Activated T-helper 1 cell treated with anti-CD3 and anti-CD28 coated beads, Interleukin-12 subunit alpha, Interleukin-12 subunit beta, Interleukin-2, Interleukin-4 antibody, amounts not matched to agents 30 ng/mL and 10 ng/mL and 1 ng/mL, durations not matched to agents 14 hours and 24 hours and 36 hours (primary cell): Measurements from ENCODE around the gene COL4A4. TPM values are rescaled to one million over a fixed set of nuclear protein-coding genes. Genes with fewer than 3 reads are reported as not detected.

ENCODE experiments used
- DNase-seq: peaks from one replicate; pipeline ENCODE4 v3.0.0; 2021; ENCODE audit warnings: low spot score
- H3K27ac Mint-ChIP-seq: one replicate; pipeline ENCODE4 v1.8.0; 2021; ENCODE audit warnings: mild to moderate bottlenecking, mixed read lengths
- H3K27me3 Mint-ChIP-seq: one replicate; pipeline ENCODE4 v1.8.0; 2022; ENCODE audit warnings: mild to moderate bottlenecking, moderate library complexity, mixed read lengths; ENCODE audit not compliant: insufficient read depth
- H3K36me3 Mint-ChIP-seq: one replicate; pipeline ENCODE4 v1.8.0; 2021; ENCODE audit warnings: low read depth, mixed read lengths
- H3K4me1 Mint-ChIP-seq: one replicate; pipeline ENCODE4 v1.8.0; 2021; ENCODE audit warnings: low read depth, mixed read lengths
- H3K4me3 Mint-ChIP-seq: one replicate; pipeline ENCODE4 v1.8.0; 2021; ENCODE audit warnings: mild to moderate bottlenecking, moderate library complexity, mixed read lengths
- H3K9me3 Mint-ChIP-seq: one replicate; pipeline ENCODE4 v1.8.0; 2021; ENCODE audit warnings: mixed read lengths
- intact Hi-C: fragments of 100-400 bp; cut with micrococcal nuclease; formaldehyde crosslinking; loops from one replicate; pipeline ENCODE4 v1.15.1; 2024
- total RNA-seq: library from RNA; stranded (reverse); gene quantifications from 2 replicates; pipeline ENCODE4 v1.2.3, GENCODE V29; 2022

The COL4A4 gene
- total RNA-seq, 1 donor from 2014 or later = not detected

DNA sequence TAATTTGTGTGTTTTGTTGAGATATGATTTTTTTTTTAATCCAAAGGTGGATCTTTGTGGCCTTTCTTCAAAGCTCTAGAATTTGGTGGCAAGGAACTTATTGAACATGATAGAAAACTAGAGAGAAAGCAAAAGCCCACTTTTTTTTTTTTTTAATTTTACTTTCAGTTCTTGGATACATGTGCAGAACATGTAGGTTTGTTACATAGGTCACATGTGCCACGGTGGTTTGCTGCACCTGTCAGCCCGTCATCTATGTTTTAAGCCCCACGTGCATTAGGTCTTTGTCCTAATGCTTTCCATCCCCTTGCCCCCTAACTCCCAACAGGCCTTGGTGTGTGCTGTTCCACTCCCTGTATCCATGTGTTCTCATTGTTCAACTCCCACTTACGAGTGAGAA lies 192.2 kb downstream of the COL4A4 start:
- H3K27me3 Mint-ChIP-seq = no peaks in the 10 kb centered on the region
- peaks cover 36% of the 10 kb centered on the region for H3K4me1 Mint-ChIP-seq
- no peaks in the 10 kb centered on the region for H3K9me3 Mint-ChIP-seq
- intact Hi-C loops = no loop called here
- H3K27ac Mint-ChIP-seq = peak overlapping the region; percentile 50
- H3K4me3 Mint-ChIP-seq = no peak overlapping the region
- DNase-seq = no peak
- peaks cover 14% of the 10 kb centered on the region for H3K36me3 Mint-ChIP-seq

DNA sequence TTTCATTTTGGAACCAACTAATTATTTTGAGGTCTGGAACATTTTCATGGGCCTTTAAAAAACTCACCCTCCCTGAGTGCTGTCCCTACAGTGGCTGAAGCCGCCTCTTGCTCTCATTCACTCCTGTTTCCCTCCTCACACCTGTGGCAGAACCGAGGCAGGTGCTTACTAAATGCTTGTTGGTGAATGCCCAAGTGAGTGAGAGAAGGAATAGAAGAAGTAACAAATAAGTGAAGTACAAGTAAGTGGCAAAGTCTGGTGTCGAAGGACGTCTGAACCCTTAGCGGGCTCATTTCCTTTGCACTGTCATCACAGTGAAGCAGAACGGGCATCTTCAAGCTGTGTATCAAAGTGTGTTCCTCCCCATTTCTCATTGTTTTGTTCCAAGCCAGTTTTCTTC lies 192.9 kb downstream of the COL4A4 start:
- no peak overlapping the region for H3K27ac Mint-ChIP-seq
- intact Hi-C loops = no loop called here

DNA sequence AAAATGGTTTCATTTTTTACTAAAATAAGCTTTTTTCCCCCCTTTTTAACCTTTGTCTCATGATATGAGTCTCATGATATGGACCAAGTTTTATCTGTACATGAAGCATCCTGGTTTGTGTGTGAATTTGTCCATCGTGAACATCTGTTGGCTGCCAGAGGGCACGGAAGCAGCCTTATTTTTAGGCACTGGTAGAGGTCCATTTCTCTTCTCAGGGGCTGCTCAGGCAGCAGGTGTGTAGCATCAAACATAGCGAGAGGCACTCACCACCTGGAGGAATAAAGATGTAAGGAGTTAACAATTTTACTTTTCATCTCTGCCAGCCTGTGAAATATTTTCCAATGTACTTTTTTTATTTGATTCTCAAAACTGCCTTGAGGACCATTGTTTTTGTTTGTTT lies 193.6 kb downstream of the COL4A4 start:
- Mint-ChIP-seq H3K27me3 (no peaks in the 10 kb centered on the region), H3K27ac (no peak overlapping the region), H3K4me3 (peak overlapping the region; percentile 67), H3K9me3 (no peaks in the 10 kb centered on the region), H3K4me1 (peaks cover 36% of the 10 kb centered on the region), H3K36me3 (peaks cover 14% of the 10 kb centered on the region)
- DNase-seq = no peak
- intact Hi-C loops = no loop called here

More for the DNA sequence above, 192.9 kb downstream of the COL4A4 start:
- Mint-ChIP-seq H3K4me1 (peaks cover 36% of the 10 kb centered on the region), H3K4me3 (peak overlapping the region; percentile 67), H3K27me3 (no peaks in the 10 kb centered on the region), H3K36me3 (peaks cover 14% of the 10 kb centered on the region), H3K9me3 (no peaks in the 10 kb centered on the region)
- no peak for DNase-seq

DNA sequence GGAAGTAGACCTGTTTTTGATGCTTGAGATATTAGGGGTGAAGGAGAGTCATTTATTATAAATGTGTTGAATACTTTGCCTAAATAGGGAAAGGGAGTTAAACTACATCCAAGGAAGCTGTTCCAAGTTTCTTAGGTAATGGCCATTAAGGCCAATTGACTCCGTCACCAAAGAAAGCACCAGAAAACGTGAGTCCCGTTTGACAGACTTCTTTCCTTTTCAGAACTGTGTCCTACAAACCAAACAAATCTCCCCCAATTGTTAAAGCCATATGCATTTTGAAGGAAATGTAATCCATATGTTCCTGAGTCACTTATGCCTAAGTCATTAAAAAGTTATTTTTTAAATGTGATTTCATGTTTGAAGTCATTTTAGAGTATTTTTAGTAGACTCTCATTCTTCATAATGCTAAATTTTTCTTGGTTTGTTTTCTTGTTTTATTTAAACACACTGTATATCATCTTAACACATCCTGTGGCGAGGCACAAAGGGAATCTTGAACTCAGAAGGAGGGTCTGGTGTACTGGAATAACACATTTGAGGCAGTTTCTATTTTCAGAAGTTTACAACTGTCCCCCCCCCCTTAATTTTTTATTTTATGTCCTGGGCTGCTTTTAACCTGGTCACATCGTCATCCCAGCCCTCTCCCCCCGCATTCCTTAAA lies 194.5 kb downstream of the COL4A4 start:
- DNase-seq = no peak
- peaks cover 36% of the 10 kb centered on the region for H3K4me1 Mint-ChIP-seq
- peaks cover 12% of the 10 kb centered on the region for H3K36me3 Mint-ChIP-seq
- H3K9me3 Mint-ChIP-seq = no peaks in the 10 kb centered on the region
- H3K27me3 Mint-ChIP-seq = no peaks in the 10 kb centered on the region
- intact Hi-C loops = no loop called here
- no peak overlapping the region for H3K27ac Mint-ChIP-seq
- no peak overlapping the region for H3K4me3 Mint-ChIP-seq

DNA sequence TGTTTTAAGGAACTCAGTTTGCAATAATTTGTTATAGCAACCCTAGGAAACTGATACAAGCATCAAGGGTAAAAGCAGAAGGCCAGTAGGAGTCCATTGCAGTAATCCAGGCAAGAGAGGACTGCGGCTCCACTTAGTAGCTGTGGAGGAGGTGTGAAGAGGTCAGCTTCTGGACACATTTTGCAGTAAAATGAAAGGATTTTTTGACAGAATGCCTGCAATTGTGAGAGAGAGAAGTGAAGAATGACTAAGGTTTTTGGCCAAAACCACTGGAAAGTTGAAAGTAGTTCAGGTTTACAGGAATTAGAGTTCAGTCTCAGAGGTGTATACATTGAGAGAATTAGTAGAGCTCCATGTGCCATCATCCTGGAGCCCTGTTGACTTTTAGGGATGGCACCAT lies 198.6 kb downstream of the COL4A4 start:
- H3K27me3 Mint-ChIP-seq = no peaks in the 10 kb centered on the region
- H3K36me3 Mint-ChIP-seq = peaks cover 2% of the 10 kb centered on the region
- peaks cover 10% of the 10 kb centered on the region for H3K4me1 Mint-ChIP-seq
- no peak overlapping the region for H3K27ac Mint-ChIP-seq
- DNase-seq = no peak
- intact Hi-C loops = no loop called here
- no peaks in the 10 kb centered on the region for H3K9me3 Mint-ChIP-seq
- H3K4me3 Mint-ChIP-seq = no peak overlapping the region

DNA sequence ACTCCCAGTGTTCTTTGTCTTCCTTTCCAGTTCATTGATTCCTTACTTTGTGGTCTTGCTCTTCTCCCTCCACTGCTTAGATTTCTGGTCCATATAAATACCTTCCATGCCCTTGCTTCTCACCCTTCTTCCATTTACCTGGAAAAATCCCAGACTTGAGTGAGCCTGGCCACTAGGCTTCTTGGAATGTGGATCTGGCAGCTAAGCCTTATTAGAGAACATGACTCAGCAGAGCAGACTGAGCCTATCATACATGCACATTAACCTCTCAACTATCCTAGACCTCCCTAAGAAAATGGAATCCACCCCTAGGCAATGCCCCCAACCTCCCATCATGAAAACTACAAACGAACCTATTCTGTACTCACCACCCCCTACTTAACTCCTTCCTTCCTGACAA lies 200.5 kb downstream of the COL4A4 start:
- no peaks in the 10 kb centered on the region for H3K27me3 Mint-ChIP-seq
- no peak overlapping the region for H3K4me3 Mint-ChIP-seq
- no peak overlapping the region for H3K27ac Mint-ChIP-seq
- DNase-seq = no peak
- no peaks in the 10 kb centered on the region for H3K4me1 Mint-ChIP-seq
- intact Hi-C loops = no loop called here
- H3K9me3 Mint-ChIP-seq = no peaks in the 10 kb centered on the region
- no peaks in the 10 kb centered on the region for H3K36me3 Mint-ChIP-seq

DNA sequence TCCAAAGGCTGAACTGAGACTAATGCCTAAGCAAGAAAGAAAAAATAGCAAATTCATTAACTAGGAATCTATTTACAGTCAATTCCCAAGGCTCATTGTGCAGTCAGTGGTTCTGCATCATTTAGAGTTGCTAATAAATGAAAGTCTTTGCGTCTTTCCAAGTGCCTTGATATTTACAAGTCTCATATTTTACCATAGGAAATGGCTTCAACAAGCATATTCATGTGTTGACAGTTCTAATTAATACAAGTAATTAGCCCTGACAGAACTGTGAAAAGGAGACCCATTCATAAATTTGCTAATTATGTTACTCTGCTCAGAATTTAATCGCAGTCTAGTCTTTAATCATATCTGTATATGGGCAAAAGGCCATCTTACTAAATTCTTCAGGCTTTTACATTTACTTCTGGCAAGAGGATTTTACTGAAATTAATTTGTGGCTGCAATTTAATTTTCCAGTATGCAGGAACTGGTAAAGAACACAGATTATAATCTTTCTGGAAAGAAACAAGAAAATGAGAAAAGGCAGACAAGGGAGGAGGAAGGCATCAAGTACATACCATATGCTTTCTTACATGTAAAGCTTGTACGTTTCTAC lies 201.7 kb downstream of the COL4A4 start:
- Mint-ChIP-seq H3K4me3 (no peak overlapping the region), H3K4me1 (no peaks in the 10 kb centered on the region), H3K27me3 (no peaks in the 10 kb centered on the region), H3K36me3 (no peaks in the 10 kb centered on the region), H3K27ac (no peak overlapping the region), H3K9me3 (no peaks in the 10 kb centered on the region)
- DNase-seq = no peak
- intact Hi-C loops = no loop called here

DNA sequence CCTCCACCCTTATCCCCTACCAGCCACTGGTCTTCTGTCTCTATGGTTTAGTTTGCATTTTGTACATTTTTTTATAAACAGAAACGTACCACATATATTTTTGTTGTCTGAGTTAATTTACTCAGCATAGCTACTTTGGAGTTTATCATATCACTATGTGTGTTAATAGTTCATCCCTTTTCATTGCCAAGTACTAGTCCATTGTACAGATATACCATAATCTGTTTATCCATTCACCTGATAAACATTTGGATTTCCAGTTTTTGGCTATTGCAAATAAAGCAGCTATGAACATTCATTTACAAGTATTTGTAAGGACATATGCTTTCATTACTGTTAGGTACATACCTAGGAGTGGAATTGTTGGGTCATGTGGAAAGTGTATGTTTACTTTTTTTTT lies 204.6 kb downstream of the COL4A4 start:
- Mint-ChIP-seq H3K36me3 (no peaks in the 10 kb centered on the region), H3K4me3 (no peak overlapping the region), H3K27ac (no peak overlapping the region), H3K9me3 (no peaks in the 10 kb centered on the region), H3K27me3 (no peaks in the 10 kb centered on the region), H3K4me1 (no peaks in the 10 kb centered on the region)
- intact Hi-C loops = no loop called here
- DNase-seq = no peak

DNA sequence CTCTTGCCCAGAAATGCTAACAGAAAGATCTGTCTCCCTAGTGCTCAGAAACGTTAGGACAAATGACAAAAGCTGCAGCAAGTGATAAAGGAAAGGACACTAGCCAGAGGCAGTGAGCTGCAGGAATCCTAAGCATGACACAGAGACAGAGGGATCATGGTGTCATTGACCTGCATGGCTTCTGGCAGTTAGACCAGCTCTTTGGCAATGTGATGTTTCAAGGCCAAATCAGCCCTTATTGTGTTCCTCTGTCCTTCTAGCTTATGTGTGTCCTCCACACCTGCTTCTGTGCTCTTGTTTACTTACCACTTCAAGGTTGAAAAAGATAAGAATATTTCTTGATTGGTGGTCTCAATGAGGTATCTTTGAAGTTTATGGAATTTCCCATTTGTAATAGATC lies 207.3 kb downstream of the COL4A4 start:
- Mint-ChIP-seq H3K9me3 (peaks cover 3% of the 10 kb centered on the region), H3K27ac (no peak overlapping the region), H3K4me3 (no peak overlapping the region), H3K36me3 (peaks cover 3% of the 10 kb centered on the region), H3K27me3 (no peaks in the 10 kb centered on the region), H3K4me1 (peaks cover 7% of the 10 kb centered on the region)
- intact Hi-C loops = no loop called here
- DNase-seq = no peak

DNA sequence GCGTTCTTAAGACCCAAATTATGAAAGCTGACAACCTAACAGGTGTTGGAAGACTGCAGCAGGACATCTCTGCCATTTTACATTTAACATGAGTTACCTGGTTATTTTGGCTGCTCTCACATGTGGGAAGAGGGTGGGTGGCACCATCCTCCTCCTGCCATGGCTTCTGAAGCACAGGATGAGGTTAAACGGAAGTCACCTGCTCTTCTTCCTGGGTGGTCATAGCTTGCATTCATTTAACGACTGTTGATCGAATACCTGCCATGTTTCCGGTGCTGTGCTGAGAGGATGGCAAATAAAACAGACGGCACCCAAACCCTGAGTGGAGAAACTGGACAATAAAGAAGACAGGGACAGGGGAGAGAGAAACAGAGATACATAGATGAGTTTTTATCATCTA lies 210.2 kb downstream of the COL4A4 start:
- Mint-ChIP-seq H3K27me3 (no peaks in the 10 kb centered on the region), H3K36me3 (peaks cover 3% of the 10 kb centered on the region), H3K4me1 (peaks cover 7% of the 10 kb centered on the region), H3K4me3 (no peak overlapping the region), H3K27ac (no peak overlapping the region), H3K9me3 (peaks cover 3% of the 10 kb centered on the region)
- intact Hi-C loops = no loop called here
- no peak for DNase-seq

DNA sequence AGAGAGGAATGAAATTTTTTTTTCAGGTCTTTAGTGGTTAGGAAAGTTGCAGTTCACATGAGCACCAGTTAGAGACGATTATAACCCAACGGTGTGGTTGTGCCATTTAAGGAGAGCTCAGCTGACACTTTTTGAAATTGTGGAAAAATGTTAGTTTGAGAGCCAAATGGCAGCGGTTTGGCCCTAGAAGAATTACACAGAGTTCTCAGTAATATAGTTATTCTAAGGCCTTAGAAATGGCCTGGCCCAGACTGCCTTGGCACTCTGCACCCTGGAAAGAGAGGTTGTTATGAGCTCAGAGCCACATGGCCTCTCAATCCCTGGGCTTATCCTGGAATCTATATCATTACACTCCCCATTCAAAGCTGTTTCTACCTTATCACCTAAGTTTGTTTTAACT lies 210.8 kb downstream of the COL4A4 start:
- H3K27ac Mint-ChIP-seq = no peak overlapping the region
- peaks cover 7% of the 10 kb centered on the region for H3K4me1 Mint-ChIP-seq
- H3K9me3 Mint-ChIP-seq = peaks cover 3% of the 10 kb centered on the region
- H3K27me3 Mint-ChIP-seq = no peaks in the 10 kb centered on the region
- DNase-seq = no peak
- intact Hi-C loops = no loop called here
- no peak overlapping the region for H3K4me3 Mint-ChIP-seq
- H3K36me3 Mint-ChIP-seq = peaks cover 3% of the 10 kb centered on the region
